ENCODE measurements around the gene FAM171A2.

DNA sequence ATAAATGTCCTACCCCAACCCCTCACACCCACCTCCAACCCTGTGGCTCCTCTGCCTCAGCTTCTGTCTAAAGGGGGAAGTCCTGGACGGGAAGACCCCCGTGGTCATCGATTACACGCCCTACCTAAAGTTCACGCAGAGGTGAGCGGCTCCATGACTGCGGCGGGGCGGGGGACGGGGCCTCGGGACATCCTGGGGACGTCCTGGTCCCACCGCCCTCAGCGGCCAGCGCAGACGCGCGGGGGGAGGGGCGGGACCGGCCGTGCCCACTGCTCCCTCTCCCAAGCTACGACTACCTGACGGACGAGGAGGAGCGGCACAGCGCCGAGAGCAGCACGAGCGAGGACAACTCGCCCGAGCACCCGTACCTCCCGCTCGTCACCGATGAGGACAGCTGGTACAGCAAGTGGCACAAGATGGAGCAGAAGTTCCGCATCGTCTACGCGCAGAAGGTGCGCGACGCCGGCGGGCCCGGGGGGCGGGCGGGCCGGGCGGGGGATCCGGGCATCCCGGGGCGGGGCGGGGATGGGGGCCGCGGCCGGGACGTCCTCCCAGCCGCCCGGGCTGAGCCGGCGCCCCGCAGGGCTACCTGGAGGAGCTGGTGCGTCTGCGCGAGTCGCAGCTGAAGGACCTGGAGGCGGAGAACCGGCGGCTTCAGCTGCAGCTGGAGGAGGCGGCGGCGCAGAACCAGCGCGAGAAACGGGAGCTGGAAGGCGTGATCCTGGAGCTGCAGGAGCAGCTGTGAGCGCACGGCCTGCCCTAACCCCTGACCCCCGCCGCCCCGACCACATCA lies 48.6 kb downstream of the FAM171A2 start:
- TF ChIP-seq, protein P1, sequence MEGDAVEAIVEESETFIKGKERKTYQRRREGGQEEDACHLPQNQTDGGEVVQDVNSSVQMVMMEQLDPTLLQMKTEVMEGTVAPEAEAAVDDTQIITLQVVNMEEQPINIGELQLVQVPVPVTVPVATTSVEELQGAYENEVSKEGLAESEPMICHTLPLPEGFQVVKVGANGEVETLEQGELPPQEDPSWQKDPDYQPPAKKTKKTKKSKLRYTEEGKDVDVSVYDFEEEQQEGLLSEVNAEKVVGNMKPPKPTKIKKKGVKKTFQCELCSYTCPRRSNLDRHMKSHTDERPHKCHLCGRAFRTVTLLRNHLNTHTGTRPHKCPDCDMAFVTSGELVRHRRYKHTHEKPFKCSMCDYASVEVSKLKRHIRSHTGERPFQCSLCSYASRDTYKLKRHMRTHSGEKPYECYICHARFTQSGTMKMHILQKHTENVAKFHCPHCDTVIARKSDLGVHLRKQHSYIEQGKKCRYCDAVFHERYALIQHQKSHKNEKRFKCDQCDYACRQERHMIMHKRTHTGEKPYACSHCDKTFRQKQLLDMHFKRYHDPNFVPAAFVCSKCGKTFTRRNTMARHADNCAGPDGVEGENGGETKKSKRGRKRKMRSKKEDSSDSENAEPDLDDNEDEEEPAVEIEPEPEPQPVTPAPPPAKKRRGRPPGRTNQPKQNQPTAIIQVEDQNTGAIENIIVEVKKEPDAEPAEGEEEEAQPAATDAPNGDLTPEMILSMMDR (IDR thresholded peaks at IDR 0.05), result no peak
- TF ChIP-seq POLR2A (IDR thresholded peaks at IDR 0.05), result no peak
- no peak for TF ChIP-seq EP300 (IDR thresholded peaks at IDR 0.05)

Data from tibial nerve (tissue), 4 donors.